Parathyroid adenoma (tissue), 2 donors: ENCODE results near the gene ITPK1.

Experiments
- H2AFZ ChIP-seq: fragments of 300-600 bp; sonication (generic); one replicate; pipeline ENCODE4 v1.7.0; 2017; ENCODE audit warnings: antibody characterized with exemption, mild to moderate bottlenecking
- H3K27ac ChIP-seq: fragments of 300-600 bp; sonication (generic); one replicate; pipeline ENCODE4 v1.7.0; 2017
- H3K27me3 ChIP-seq: fragments of 300-600 bp; sonication (generic); one replicate; pipeline ENCODE4 v1.7.0; 2017; ENCODE audit warnings: low read length; ENCODE audit not compliant: control insufficient read depth, insufficient read depth
- H3K36me3 ChIP-seq: fragments of 300-600 bp; sonication (generic); one replicate; pipeline ENCODE4 v1.7.0; 2017; ENCODE audit warnings: low read length; ENCODE audit not compliant: control insufficient read depth, insufficient read depth
- H3K4me1 ChIP-seq: fragments of 300-600 bp; sonication (generic); one replicate; pipeline ENCODE4 v1.7.0; 2017; ENCODE audit warnings: control low read depth
- H3K4me2 ChIP-seq: fragments of 300-600 bp; sonication (generic); one replicate; pipeline ENCODE4 v1.7.0; 2017; ENCODE audit warnings: low read length
- H3K4me3 ChIP-seq: fragments of 300-600 bp; sonication (generic); one replicate; pipeline ENCODE4 v1.7.0; 2017; ENCODE audit warnings: low read depth, low read length
- H3K79me2 ChIP-seq: fragments of 300-600 bp; sonication (generic); one replicate; pipeline ENCODE4 v1.7.0; 2017; ENCODE audit warnings: control low read depth
- H3K9ac ChIP-seq: fragments of 300-600 bp; sonication (generic); one replicate; pipeline ENCODE4 v1.7.0; 2017; ENCODE audit warnings: mild to moderate bottlenecking
- H3K9me3 ChIP-seq: fragments of 300-600 bp; sonication (generic); one replicate; pipeline ENCODE4 v1.7.0; 2017; ENCODE audit warnings: low read length; ENCODE audit not compliant: control insufficient read depth
- CTCF ChIP-seq: fragments of 300-600 bp; sonication (generic); IDR thresholded peaks from one replicate; pipeline ENCODE4 v1.7.0; 2017; ENCODE audit warnings: antibody characterized with exemption, mild to moderate bottlenecking
- donor health status: primary hyperparathyroidism.

The ITPK1 gene

DNA sequence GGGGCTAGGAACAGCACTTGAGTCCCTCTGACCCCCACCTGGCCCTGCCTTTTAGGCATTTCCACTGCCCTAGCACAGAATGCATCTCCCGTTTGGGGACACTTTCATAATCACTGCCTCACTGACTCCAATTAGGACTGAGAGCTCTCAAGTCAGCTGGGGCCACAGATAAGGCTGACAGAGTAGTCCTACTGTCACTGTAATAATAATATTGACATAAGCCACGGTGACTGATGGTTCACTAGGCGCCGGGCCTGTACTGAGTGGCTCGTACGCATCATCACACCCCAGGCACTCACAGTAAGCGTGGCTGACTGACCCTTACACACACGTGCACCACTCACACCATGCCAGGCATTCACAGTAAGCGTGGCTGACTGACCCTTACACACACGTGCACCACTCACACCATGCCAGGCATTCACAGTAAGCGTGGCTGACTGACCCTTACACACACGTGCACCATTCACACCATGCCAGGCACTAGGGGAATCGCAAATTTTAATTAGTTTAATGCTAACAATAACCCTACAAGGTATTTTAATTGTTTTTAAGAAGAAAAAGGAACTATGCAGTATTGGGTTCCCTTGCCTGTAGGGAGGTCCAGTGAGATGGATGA lies 105.1 kb downstream of the ITPK1 start:
- H3K27me3 ChIP-seq: no peaks in the 10 kb centered on the region
- H3K4me3 ChIP-seq: no peak overlapping the region
- no peak overlapping the region for H2AFZ ChIP-seq
- no peak overlapping the region for H3K4me2 ChIP-seq
- TF ChIP-seq CTCF: no peak
- no peak overlapping the region for H3K27ac ChIP-seq
- H3K79me2 ChIP-seq: no peaks in the 10 kb centered on the region
- no peaks in the 10 kb centered on the region for H3K9me3 ChIP-seq
- no peaks in the 10 kb centered on the region for H3K36me3 ChIP-seq
- no peak overlapping the region for H3K9ac ChIP-seq
- H3K4me1 ChIP-seq: peaks cover 54% of the 10 kb centered on the region

DNA sequence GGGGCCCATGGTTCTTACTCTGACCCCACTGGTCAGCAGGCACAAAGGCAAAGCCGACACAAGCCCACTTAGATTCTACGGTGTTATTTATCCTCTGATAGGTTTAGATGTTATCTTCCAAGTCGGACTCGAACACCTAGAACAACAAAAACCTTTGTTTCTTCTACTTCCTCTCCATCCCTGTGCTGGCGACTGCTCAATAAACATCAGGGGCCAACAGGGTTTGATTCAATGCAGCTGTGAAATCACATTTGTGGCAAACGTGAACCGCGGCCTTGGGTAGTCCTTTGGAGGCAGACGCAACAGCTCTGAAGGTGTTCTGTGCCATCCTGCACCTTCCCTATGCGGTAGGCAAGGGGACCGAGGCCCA lies 105.6 kb downstream of the ITPK1 start:
- Histone ChIP-seq H3K27ac (no peak overlapping the region), H3K9me3 (no peaks in the 10 kb centered on the region), H2AFZ (no peak overlapping the region), H3K36me3 (no peaks in the 10 kb centered on the region), H3K9ac (no peak overlapping the region), H3K4me3 (no peak overlapping the region), H3K4me2 (no peak overlapping the region), H3K4me1 (peaks cover 54% of the 10 kb centered on the region), H3K27me3 (no peaks in the 10 kb centered on the region), H3K79me2 (peaks cover 2% of the 10 kb centered on the region)
- TF ChIP-seq CTCF: no peak

DNA sequence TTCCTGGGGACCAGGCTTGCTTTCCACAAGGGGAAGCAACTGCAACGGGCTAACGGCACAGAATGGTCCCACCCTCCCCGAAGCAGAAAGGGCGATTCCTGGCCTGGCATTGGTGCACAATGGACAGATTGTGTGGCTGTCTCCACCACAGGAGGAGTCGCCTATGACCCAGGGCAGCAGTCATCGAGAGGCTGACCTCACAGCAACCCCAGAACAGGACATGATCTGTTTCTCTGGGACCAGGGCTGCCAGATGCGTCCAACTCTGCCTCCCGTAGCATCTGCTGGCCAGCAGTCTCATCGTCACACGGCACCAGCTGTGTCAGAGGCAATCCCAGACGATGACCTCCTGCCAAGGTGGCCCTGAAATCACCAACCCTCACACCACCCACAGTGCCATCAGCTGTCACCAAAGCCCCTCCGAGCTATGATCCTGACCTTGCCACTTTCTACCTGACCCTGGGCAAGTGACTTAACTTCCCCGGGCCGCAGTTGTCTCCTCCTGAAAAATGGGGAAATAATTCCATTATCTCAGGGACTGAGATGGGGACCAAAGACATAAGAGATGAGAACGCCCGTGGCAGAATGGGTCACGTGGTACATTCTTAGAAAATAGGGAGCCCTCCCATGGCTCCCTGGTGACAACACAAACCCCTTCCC lies 106.1 kb downstream of the ITPK1 start:
- H3K36me3 ChIP-seq: no peaks in the 10 kb centered on the region
- H3K27ac ChIP-seq: no peak overlapping the region
- H3K4me1 ChIP-seq: peaks cover 54% of the 10 kb centered on the region
- peaks cover 7% of the 10 kb centered on the region for H3K79me2 ChIP-seq
- no peaks in the 10 kb centered on the region for H3K9me3 ChIP-seq
- H3K27me3 ChIP-seq: no peaks in the 10 kb centered on the region
- H3K9ac ChIP-seq: no peak overlapping the region
- TF ChIP-seq CTCF: no peak
- H3K4me3 ChIP-seq: no peak overlapping the region
- no peak overlapping the region for H3K4me2 ChIP-seq
- H2AFZ ChIP-seq: no peak overlapping the region

- H3K27ac ChIP-seq: peak overlapping the region; percentile 0
- no peak overlapping the region for H3K4me3 ChIP-seq
- peaks cover 52% of the 10 kb centered on the region for H3K4me1 ChIP-seq
These were observed 107.3 kb downstream of the ITPK1 start for GRCh38 chr14:93008381-93008780.

More at GRCh38 chr14:93008381-93008780, 107.3 kb downstream of the ITPK1 start:
- Histone ChIP-seq H3K4me2 (no peak overlapping the region), H3K9ac (no peak overlapping the region), H3K79me2 (peaks cover 12% of the 10 kb centered on the region), H3K36me3 (no peaks in the 10 kb centered on the region), H3K9me3 (no peaks in the 10 kb centered on the region), H2AFZ (no peak overlapping the region), H3K27me3 (no peaks in the 10 kb centered on the region)
- TF ChIP-seq CTCF: no peak
